Measurements from ENCODE around the gene UBE2QL1.

DNA sequence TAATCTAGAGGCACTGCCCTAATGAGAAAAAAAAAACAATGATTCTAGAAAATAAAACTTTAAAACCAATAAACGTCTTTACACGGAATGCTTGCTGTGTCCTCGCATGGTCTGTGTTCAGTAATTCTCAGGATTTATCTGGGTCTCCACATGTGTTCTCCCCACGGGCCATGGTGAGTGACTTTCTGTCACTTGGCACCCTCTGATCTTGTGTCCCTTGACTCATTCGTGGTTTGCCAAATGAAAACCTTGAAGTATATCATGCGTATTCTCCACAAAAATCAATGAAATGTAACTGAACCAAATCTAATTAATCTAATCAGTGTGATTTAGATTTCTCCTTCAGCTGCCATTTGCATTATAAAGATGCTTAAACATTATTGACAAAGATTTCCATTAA is 48.0 kb downstream of the UBE2QL1 start:
- TF ChIP-seq, protein P1, sequence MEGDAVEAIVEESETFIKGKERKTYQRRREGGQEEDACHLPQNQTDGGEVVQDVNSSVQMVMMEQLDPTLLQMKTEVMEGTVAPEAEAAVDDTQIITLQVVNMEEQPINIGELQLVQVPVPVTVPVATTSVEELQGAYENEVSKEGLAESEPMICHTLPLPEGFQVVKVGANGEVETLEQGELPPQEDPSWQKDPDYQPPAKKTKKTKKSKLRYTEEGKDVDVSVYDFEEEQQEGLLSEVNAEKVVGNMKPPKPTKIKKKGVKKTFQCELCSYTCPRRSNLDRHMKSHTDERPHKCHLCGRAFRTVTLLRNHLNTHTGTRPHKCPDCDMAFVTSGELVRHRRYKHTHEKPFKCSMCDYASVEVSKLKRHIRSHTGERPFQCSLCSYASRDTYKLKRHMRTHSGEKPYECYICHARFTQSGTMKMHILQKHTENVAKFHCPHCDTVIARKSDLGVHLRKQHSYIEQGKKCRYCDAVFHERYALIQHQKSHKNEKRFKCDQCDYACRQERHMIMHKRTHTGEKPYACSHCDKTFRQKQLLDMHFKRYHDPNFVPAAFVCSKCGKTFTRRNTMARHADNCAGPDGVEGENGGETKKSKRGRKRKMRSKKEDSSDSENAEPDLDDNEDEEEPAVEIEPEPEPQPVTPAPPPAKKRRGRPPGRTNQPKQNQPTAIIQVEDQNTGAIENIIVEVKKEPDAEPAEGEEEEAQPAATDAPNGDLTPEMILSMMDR (IDR thresholded peaks at IDR 0.05) = no peak
- no peak for TF ChIP-seq EP300 (IDR thresholded peaks at IDR 0.05)
- no peak for TF ChIP-seq POLR2A (IDR thresholded peaks at IDR 0.05)
